Ovary (tissue), 3 donors: Measurements from ENCODE around the gene ADPRHL1.

Experiments
- POLR2A ChIP-seq: fragments of 450-650 bp; IDR thresholded peaks from one replicate; pipeline ENCODE4 v1.6.1; 2017; ENCODE audit warnings: antibody characterized with exemption, mild to moderate bottlenecking, moderate library complexity
- TF ChIP-seq, protein P1 (sequence below), 3 donors: fragments of 450-650 bp in 2 of 3; fragments of 200-600 bp in 1 of 3; IDR thresholded peaks; one replicate each; pipeline versions ENCODE4 v1.5.1 to v1.8.0; 2016 to 2022; ENCODE audit warnings: antibody characterized with exemption in 3 of 3, mild to moderate bottlenecking in 1 of 3
- donor health status: DM: no; HTN: no; CAD: no.

DNA sequence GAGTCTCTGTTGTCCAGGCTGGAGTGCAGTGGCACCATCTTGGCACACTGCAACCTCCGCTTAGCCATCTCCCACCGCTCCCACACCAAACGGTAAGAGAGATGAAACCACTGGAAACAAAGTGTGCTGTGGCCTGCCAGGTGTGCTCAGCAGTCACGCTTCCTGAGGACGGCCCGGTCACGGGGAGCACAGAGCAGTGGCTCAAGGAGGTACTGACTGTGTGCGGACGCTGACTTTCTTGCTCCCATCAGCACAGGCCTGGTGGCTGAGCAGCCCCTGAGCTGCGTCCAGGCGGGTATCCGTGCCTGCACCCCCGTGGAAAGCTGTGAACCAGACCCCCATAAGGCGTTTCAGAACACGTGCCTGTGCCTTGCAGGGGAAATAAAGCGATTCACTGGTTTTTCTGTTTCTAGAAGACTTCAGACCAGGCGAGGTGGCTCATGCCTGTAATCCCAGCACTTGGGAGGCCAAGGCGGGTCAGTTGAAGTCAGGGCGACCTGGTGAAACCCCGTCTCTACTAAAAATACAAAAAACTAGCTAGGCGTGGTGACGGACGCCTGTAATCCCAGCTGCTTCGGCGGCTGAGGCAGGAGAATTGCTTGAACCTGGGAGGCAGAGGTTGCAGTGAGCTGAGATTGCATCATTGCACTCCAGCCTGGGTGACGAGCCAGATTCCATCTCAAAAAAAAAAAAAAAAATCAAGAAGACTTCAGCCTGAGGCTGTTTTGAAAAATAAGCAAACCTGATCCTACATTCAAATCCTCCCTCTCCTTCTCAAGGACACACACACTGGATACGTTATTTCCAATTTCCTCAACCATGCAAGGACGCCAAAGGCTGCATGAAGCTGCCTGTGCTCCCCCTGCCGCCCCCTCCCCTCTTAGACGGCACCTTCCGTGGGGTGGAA, 25.5 kb downstream of the ADPRHL1 start:
- TF ChIP-seq, protein P1, sequence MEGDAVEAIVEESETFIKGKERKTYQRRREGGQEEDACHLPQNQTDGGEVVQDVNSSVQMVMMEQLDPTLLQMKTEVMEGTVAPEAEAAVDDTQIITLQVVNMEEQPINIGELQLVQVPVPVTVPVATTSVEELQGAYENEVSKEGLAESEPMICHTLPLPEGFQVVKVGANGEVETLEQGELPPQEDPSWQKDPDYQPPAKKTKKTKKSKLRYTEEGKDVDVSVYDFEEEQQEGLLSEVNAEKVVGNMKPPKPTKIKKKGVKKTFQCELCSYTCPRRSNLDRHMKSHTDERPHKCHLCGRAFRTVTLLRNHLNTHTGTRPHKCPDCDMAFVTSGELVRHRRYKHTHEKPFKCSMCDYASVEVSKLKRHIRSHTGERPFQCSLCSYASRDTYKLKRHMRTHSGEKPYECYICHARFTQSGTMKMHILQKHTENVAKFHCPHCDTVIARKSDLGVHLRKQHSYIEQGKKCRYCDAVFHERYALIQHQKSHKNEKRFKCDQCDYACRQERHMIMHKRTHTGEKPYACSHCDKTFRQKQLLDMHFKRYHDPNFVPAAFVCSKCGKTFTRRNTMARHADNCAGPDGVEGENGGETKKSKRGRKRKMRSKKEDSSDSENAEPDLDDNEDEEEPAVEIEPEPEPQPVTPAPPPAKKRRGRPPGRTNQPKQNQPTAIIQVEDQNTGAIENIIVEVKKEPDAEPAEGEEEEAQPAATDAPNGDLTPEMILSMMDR (IDR thresholded peaks at IDR 0.05), result no peak
- TF ChIP-seq POLR2A, result no peak
